Stomach (tissue), 4 donors: Measurements from ENCODE around the gene WDTC1.

ENCODE experiments used
- CTCF ChIP-seq, 7 experiments: fragments of 450-650 bp in 4 of 7; fragments of 200-600 bp in 3 of 7; sonication (generic) in 3 of 7; IDR thresholded peaks; one replicate each; pipeline ENCODE4 v1.5.1; 2016 to 2019; ENCODE audit warnings: antibody characterized with exemption in 7 of 7, control low read depth in 2 of 7, mild to moderate bottlenecking in 1 of 7
- EP300 ChIP-seq: sonication (generic); formaldehyde crosslinking; IDR thresholded peaks from one replicate; pipeline ENCODE4 v1.6.1; 2017; ENCODE audit warnings: antibody characterized with exemption
- POLR2A ChIP-seq, 4 donors: fragments of 450-650 bp; IDR thresholded peaks; one replicate each; pipeline ENCODE4 v1.6.1; 2016; ENCODE audit warnings: antibody characterized with exemption in 4 of 4, control low read depth in 2 of 4, mild to moderate bottlenecking in 1 of 4, moderate library complexity in 1 of 4
- POLR2AphosphoS5 ChIP-seq, 3 donors: sonication (generic); formaldehyde crosslinking; IDR thresholded peaks; one replicate each; pipeline ENCODE4 v1.6.1; 2016; ENCODE audit warnings: antibody characterized with exemption in 3 of 3

DNA sequence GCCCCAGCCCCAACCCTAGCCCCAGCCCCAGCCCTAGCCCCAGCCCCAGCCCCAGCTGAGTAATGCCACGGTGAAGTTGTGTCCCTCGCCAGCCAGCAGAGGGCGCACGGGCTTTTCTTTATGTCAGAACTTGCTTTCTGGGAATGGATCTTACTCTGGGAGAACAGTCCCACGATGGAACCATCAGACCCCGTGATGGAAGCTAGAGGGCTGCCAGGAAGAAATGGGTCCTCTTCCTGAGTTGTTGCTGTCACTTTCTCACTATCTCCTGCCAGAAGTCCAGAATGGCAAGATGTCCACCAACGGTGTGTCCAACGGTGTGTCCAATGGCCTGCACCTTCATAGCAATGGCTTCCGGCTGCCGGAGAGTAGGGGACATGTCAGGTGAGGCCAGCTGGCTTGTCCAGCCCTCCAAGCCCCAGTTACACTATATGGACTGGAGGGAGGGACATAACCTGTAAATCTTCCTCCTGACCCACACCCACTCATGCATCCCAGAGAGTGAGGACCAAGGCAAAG lies 62.4 kb downstream of the WDTC1 start:
- TF ChIP-seq CTCF (IDR thresholded peaks at IDR 0.05) (peak in 5 of 7 experiments; percentile 33 to 75 (median 73)), POLR2AphosphoS5 (IDR thresholded peaks at IDR 0.05) (no peak), POLR2A (IDR thresholded peaks at IDR 0.05) (no peak), EP300 (no peak)
